Stomach (tissue), 9 donors: ENCODE results near the gene UAP1L1. TPM values are rescaled to one million over a fixed set of nuclear protein-coding genes. Genes with fewer than 3 reads are reported as not detected.
"Not testable (repeated sequence)": the region's sequence is repeated elsewhere in the genome, so short reads cannot be mapped to it uniquely, and the experiment has no call there.

Source experiments
- DNase-seq, 2 donors: peaks; one replicate each; pipeline versions ENCODE4 v3.0.0 to v3.0.0-alpha.2; 2013 to 2019
- H3K27ac ChIP-seq, 5 donors: fragments of 200-600 bp in 4 of 5; sonication (generic) in 4 of 5; one replicate each; pipeline ENCODE4 v1.5.1; 2013 to 2019; ENCODE audit warnings: mild to moderate bottlenecking in 1 of 5, moderate library complexity in 1 of 5
- H3K27me3 ChIP-seq, 3 donors: fragments of 200-600 bp; sonication (generic); one replicate each; pipeline ENCODE4 v1.5.1; 2017 to 2019; ENCODE audit warnings: mixed run types in 1 of 3
- H3K36me3 ChIP-seq, 4 donors: fragments of 200-600 bp; sonication (generic); 1 replicate in 3 of 4; 2 replicates in 1 of 4; pipeline ENCODE4 v1.5.1; 2016 to 2019
- H3K4me1 ChIP-seq, 4 donors: fragments of 200-600 bp; sonication (generic); one replicate each; pipeline ENCODE4 v1.5.1; 2016 to 2019
- H3K4me3 ChIP-seq, 4 donors: fragments of 200-600 bp; sonication (generic) in 3 of 4; one replicate each; pipeline ENCODE4 v1.5.1; 2016 to 2019; ENCODE audit warnings: mild to moderate bottlenecking in 1 of 4
- H3K9me3 ChIP-seq, 4 donors: fragments of 200-600 bp; sonication (generic); one replicate each; pipeline ENCODE4 v1.5.1; 2016 to 2019
- CTCF ChIP-seq, 7 experiments: fragments of 450-650 bp in 4 of 7; fragments of 200-600 bp in 3 of 7; sonication (generic) in 3 of 7; IDR thresholded peaks; one replicate each; pipeline ENCODE4 v1.5.1; 2016 to 2019; ENCODE audit warnings: antibody characterized with exemption in 7 of 7, control low read depth in 2 of 7, mild to moderate bottlenecking in 1 of 7
- EP300 ChIP-seq: sonication (generic); formaldehyde crosslinking; IDR thresholded peaks from one replicate; pipeline ENCODE4 v1.6.1; 2017; ENCODE audit warnings: antibody characterized with exemption
- POLR2A ChIP-seq, 4 donors: fragments of 450-650 bp; IDR thresholded peaks; one replicate each; pipeline ENCODE4 v1.6.1; 2016; ENCODE audit warnings: antibody characterized with exemption in 4 of 4, control low read depth in 2 of 4, mild to moderate bottlenecking in 1 of 4, moderate library complexity in 1 of 4
- POLR2AphosphoS5 ChIP-seq, 3 donors: sonication (generic); formaldehyde crosslinking; IDR thresholded peaks; one replicate each; pipeline ENCODE4 v1.6.1; 2016; ENCODE audit warnings: antibody characterized with exemption in 3 of 3
- WGBS, 5 donors: extraction: QIAGEN DNeasy Blood & Tissue Kit in 3 of 5; methylation state at CpG; one replicate each; pipeline versions ENCODE4 v1.1.5 to v1.1.7; 2013 to 2018; 5-methylcytosine and 5-hydroxymethylcytosine counted together
- intact Hi-C: fragments of 100-400 bp; cut with DNase I; formaldehyde crosslinking; loops from one replicate; pipeline ENCODE4 v1.15.1; 2023; ENCODE audit warnings: low total_unique reads
- polyA plus RNA-seq, 3 donors: library from polyadenylated mRNA; stranded (reverse); fragments of 200-250 nt; gene quantifications; one replicate each; pipeline ENCODE4 v1.2.3, GENCODE V29; 2013
- total RNA-seq, 5 donors: library from RNA; depleted of rRNA; stranded (reverse); fragments of >200 nt; gene quantifications; one replicate each; pipeline versions ENCODE4 v1.1.0 to v1.2.3, GENCODE V29; 2014 to 2016
- donor health status: healthy with polysubstance abuse.
- donor health status: Bipolar disorder and iron deficiency.
- donor health status: healthy.

UAP1L1 gene
- total and polyA plus RNA-seq, 8 donors: 4.1 to 95.6 (median 6.8) TPM

- H3K9me3 ChIP-seq: no peaks in the 10 kb centered on the region
- 64 to 75% (median 66%) methylated on average over 9 to 15 of the region's 15 CpGs for WGBS, 5 donors
- H3K36me3 ChIP-seq: no peaks in the 10 kb centered on the region
- TF ChIP-seq POLR2AphosphoS5 (IDR thresholded peaks at IDR 0.05): no peak
- peaks cover 0 to 6% (median 0%) of the 10 kb centered on the region in 3 donors for H3K27me3 ChIP-seq
- intact Hi-C loops: no loop called here
- peaks cover 48 to 75% (median 65%) of the 10 kb centered on the region in 4 donors for H3K4me1 ChIP-seq
- peak overlapping the region in 2 of 4 donors; percentile 68 to 69 for H3K4me3 ChIP-seq
- no peak for DNase-seq
- H3K27ac ChIP-seq: peak overlapping the region in 2 of 5 donors; percentile 59 to 81
Measured at GRCh38 chr9:137030006-137030405, 47.3 kb upstream of the UAP1L1 start.

GRCh38 chr9:137030538-137031527 is 46.5 kb upstream of the UAP1L1 start:
- Histone ChIP-seq H3K27me3 (peaks cover 0 to 6% (median 0%) of the 10 kb centered on the region in 3 donors), H3K9me3 (no peaks in the 10 kb centered on the region), H3K4me1 (peaks cover 43 to 75% (median 63%) of the 10 kb centered on the region in 4 donors), H3K27ac (peak overlapping the region in 2 of 5 donors; percentile 59 to 81), H3K4me3 (peak overlapping the region in 2 of 4 donors; percentile 26 to 69), H3K36me3 (no peaks in the 10 kb centered on the region)
- peak in 1 of 2 donors; percentile 39 for DNase-seq
- TF ChIP-seq EP300: no peak
- WGBS, 5 donors: 80 to 86% (median 85%) methylated on average over 47 to 65 of the region's 65 CpGs
- intact Hi-C loops: no loop called here

- Histone ChIP-seq H3K4me1 (peaks cover 31 to 62% (median 51%) of the 10 kb centered on the region in 4 donors), H3K27me3 (peaks cover 0 to 6% (median 0%) of the 10 kb centered on the region in 3 donors), H3K9me3 (no peaks in the 10 kb centered on the region), H3K36me3 (no peaks in the 10 kb centered on the region), H3K27ac (peak within 1 kb of the TSS in 2 of 5 donors; percentile 59 to 81), H3K4me3 (peak within 1 kb of the TSS in 2 of 4 donors; percentile 26 to 69)
- DNase-seq: peak in 1 of 2 donors; percentile 58
- intact Hi-C loops: no loop called here
- 35 to 54% (median 42%) methylated on average over 13 to 16 of the region's 16 CpGs for WGBS, 5 donors
- TF ChIP-seq POLR2AphosphoS5 (IDR thresholded peaks at IDR 0.05): no peak
- TF ChIP-seq EP300: no peak
- TF ChIP-seq CTCF (IDR thresholded peaks at IDR 0.05): no peak
- no peak for TF ChIP-seq POLR2A (IDR thresholded peaks at IDR 0.05)
Measured at GRCh38 chr9:137031904-137032640, 45.2 kb upstream of the UAP1L1 start, which contains the start of gene FUT7. Gene FUT7 (minus strand): TSS chr9:137032088. CDS start chr9:137031991, 97 bp downstream.

- no peak for DNase-seq
- intact Hi-C loops: no loop called here
Measured at GRCh38 chr9:137032858-137033257, 44.5 kb upstream of the UAP1L1 start.

DNA sequence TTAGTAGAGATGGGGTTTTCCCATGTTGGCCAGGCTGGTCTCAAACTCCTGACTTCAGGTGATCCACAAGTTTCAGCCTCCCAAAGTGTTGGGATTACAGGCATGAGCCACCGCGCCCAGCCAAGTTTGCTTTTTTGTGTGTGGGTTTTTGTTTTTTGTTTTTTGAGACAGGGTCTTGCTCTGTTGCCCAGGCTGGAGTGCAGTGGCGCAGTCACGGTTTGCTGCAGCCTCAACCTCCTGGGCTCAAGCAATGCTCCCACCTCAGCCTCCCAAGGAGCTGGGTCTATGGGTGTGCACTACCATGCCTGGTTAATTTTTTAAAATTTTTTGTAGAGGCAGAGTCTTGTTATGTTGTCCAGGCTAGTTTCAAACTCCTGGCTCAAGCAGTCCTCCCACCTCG is 43.8 kb upstream of the UAP1L1 start:
- 87 to 94% (median 93%) methylated on average over 5 of the region's 5 CpGs for WGBS, 5 donors
- Histone ChIP-seq H3K4me3 (peak overlapping the region in 1 of 4 donors; percentile 69), H3K4me1 (peaks cover 23 to 54% (median 42%) of the 10 kb centered on the region in 4 donors), H3K27ac (peak overlapping the region in 2 of 5 donors; percentile 36 to 59), H3K36me3 (peaks cover 0 to 14% (median 11%) of the 10 kb centered on the region in 4 donors)
- H3K9me3 ChIP-seq, DNase-seq, H3K27me3 ChIP-seq, intact Hi-C loops: not testable (repeated sequence)

More at GRCh38 chr9:137032858-137033257, 44.5 kb upstream of the UAP1L1 start:
- H3K4me3 ChIP-seq: peak overlapping the region in 2 of 4 donors; percentile 19 to 69
- H3K36me3 ChIP-seq: peaks cover 0 to 8% (median 5%) of the 10 kb centered on the region in 4 donors
- 70 to 79% (median 71%) methylated on average over 7 to 10 of the region's 10 CpGs for WGBS, 5 donors
- peaks cover 0 to 6% (median 0%) of the 10 kb centered on the region in 3 donors for H3K27me3 ChIP-seq
- peaks cover 25 to 56% (median 44%) of the 10 kb centered on the region in 4 donors for H3K4me1 ChIP-seq
- H3K27ac ChIP-seq: peak overlapping the region in 2 of 5 donors; percentile 59 to 81
- TF ChIP-seq CTCF (IDR thresholded peaks at IDR 0.05) (no peak), EP300 (no peak), POLR2AphosphoS5 (IDR thresholded peaks at IDR 0.05) (no peak), POLR2A (IDR thresholded peaks at IDR 0.05) (no peak)
- H3K9me3 ChIP-seq: no peaks in the 10 kb centered on the region
